OCI-LY7 (cell line): ENCODE results near the gene MAEA.

Experiments
- CTCF ChIP-seq: fragments of 200-600 bp; sonication (generic); conservative IDR thresholded peaks from 2 replicates; pipeline ENCODE4 v1.5.1; 2014; ENCODE audit warnings: mild to moderate bottlenecking, antibody characterized with exemption, low read length, moderate library complexity, mixed read lengths
- EZH2phosphoT487 ChIP-seq: fragments of 200-600 bp; sonication (generic); IDR thresholded peaks from 2 replicates; pipeline ENCODE4 v1.6.1; 2018; ENCODE audit warnings: low read depth, borderline replicate concordance, mild to moderate bottlenecking, mixed run types, antibody characterized with exemption, low read length, moderate library complexity, mixed read lengths

- TF ChIP-seq CTCF (no peak), EZH2phosphoT487 (no peak)
Observed at GRCh38 chr4:1326751-1327525, 37.2 kb downstream of the MAEA start.
